ENCODE data around the gene SELENOS. TPM values are rescaled to one million over a fixed set of nuclear protein-coding genes. Genes with fewer than 3 reads are reported as not detected.

The SELENOS gene
- total and polyA plus RNA-seq, 9 donors = 36.9 to 83.2 (median 43.6) TPM

- intact Hi-C loops (cut with DNase I) = loop anchor here in 2 of 4 donors (10.0 kb wide), 2 partner anchors 645 to 665 kb away; partner anchors contain the start of genes ASB7 (in 1 of the 2) and LINS1 (in 1 of the 2)
- WGBS, 3 donors = 81 to 85% (median 82%) methylated on average over 16 of the region's 16 CpGs
- no peak for DNase-seq
These were observed 7.6 kb downstream of the SELENOS start for GRCh38 chr15:101269479-101270223.

GRCh38 chr15:101267320-101268104, 9.8 kb downstream of the SELENOS start:
- TF ChIP-seq EP300 (IDR thresholded peaks at IDR 0.05) (no peak), CTCF (IDR thresholded peaks at IDR 0.05) (no peak), POLR2A (IDR thresholded peaks at IDR 0.05) (no peak)
- no peak overlapping the region for H3K4me3 ChIP-seq
- H3K27me3 ChIP-seq = no peaks in the 10 kb centered on the region
- no peak for DNase-seq
- no peaks in the 10 kb centered on the region for H3K9me3 ChIP-seq
- no peaks in the 10 kb centered on the region for H3K36me3 ChIP-seq
- H3K4me1 ChIP-seq (ENCODE audit: insufficient read depth) = peaks cover 4% of the 10 kb centered on the region
- WGBS, 3 donors = 37 to 42% (median 41%) methylated on average over 18 of the region's 18 CpGs
- H3K27ac ChIP-seq = no peak overlapping the region
- intact Hi-C loops (cut with DNase I) = loop anchor here in 1 of 4 donors (10.0 kb wide), 1 partner anchor 643 kb away; no protein-coding TSS in a partner anchor

More at GRCh38 chr15:101269479-101270223, 7.6 kb downstream of the SELENOS start:
- no peaks in the 10 kb centered on the region for H3K9me3 ChIP-seq
- H3K27me3 ChIP-seq = no peaks in the 10 kb centered on the region
- TF ChIP-seq EP300 (IDR thresholded peaks at IDR 0.05) = no peak
- TF ChIP-seq CTCF (IDR thresholded peaks at IDR 0.05) = no peak
- TF ChIP-seq POLR2A (IDR thresholded peaks at IDR 0.05) = no peak
- no peak overlapping the region for H3K27ac ChIP-seq
- H3K4me1 ChIP-seq (ENCODE audit: insufficient read depth) = peaks cover 4% of the 10 kb centered on the region
- H3K36me3 ChIP-seq = no peaks in the 10 kb centered on the region
- no peak overlapping the region for H3K4me3 ChIP-seq

GRCh38 chr15:101266787-101267186, 10.5 kb downstream of the SELENOS start:
- Histone ChIP-seq H3K9me3 (no peaks in the 10 kb centered on the region), H3K36me3 (no peaks in the 10 kb centered on the region), H3K27me3 (no peaks in the 10 kb centered on the region), H3K4me3 (no peak overlapping the region), H3K27ac (no peak overlapping the region), H3K4me1 (ENCODE audit: insufficient read depth) (peaks cover 4% of the 10 kb centered on the region)
- DNase-seq = no peak
- intact Hi-C loops (cut with DNase I) = loop anchor here in 1 of 4 donors (10.0 kb wide), 1 partner anchor 642 kb away; no protein-coding TSS in a partner anchor
- TF ChIP-seq EP300 (IDR thresholded peaks at IDR 0.05) = no peak
- TF ChIP-seq POLR2A (IDR thresholded peaks at IDR 0.05) = no peak
- no peak for TF ChIP-seq CTCF (IDR thresholded peaks at IDR 0.05)
- whole genome bisulfite sequencing, 3 donors = 59 to 69% (median 64%) methylated on average over 9 of the region's 9 CpGs

GRCh38 chr15:101266034-101266433, 11.3 kb downstream of the SELENOS start:
- Histone ChIP-seq H3K4me3 (no peak overlapping the region), H3K4me1 (ENCODE audit: insufficient read depth) (peaks cover 4% of the 10 kb centered on the region), H3K27ac (no peak overlapping the region), H3K36me3 (no peaks in the 10 kb centered on the region), H3K27me3 (no peaks in the 10 kb centered on the region), H3K9me3 (no peaks in the 10 kb centered on the region)
- intact Hi-C loops (cut with DNase I) = loop anchor here in 1 of 4 donors (10.0 kb wide), 1 partner anchor 641 kb away; no protein-coding TSS in a partner anchor
- WGBS, 3 donors = 41 to 66% (median 66%) methylated on average over 3 of the region's 3 CpGs
- no peak for DNase-seq
- no peak for TF ChIP-seq POLR2A (IDR thresholded peaks at IDR 0.05)
- TF ChIP-seq CTCF (IDR thresholded peaks at IDR 0.05) = no peak
- no peak for TF ChIP-seq EP300 (IDR thresholded peaks at IDR 0.05)
